Central memory CD8-positive, alpha-beta T cell (primary cell): ENCODE data around the gene HTR2B.
"Not testable (repeated sequence)": the region's sequence is repeated elsewhere in the genome, so short reads cannot be mapped to it uniquely, and the experiment has no call there.

Experiments used
- ATAC-seq: fragments of 150-1000 bp; cut with Tn5 transposase; replicated peaks from 2 replicates; pipeline ENCODE4 v1.10.0; 2022; ENCODE audit warnings: mild to moderate bottlenecking, moderate FRiP score, moderate number of reproducible peaks; ENCODE audit not compliant: poor library complexity, severe bottlenecking; ENCODE audit errors: extremely low read depth
- DNase-seq, 2 donors: peaks; one replicate each; pipeline ENCODE4 v3.0.0; 2021; ENCODE audit warnings: low spot score in 2 of 2
- H3K27ac Mint-ChIP-seq: one replicate; pipeline ENCODE4 v1.8.0; 2022; ENCODE audit warnings: low read depth, mild to moderate bottlenecking, moderate library complexity, mixed read lengths
- H3K27me3 Mint-ChIP-seq: one replicate; pipeline ENCODE4 v1.8.0; 2022; ENCODE audit warnings: mixed read lengths
- H3K36me3 Mint-ChIP-seq: one replicate; pipeline ENCODE4 v1.8.0; 2022; ENCODE audit warnings: mild to moderate bottlenecking, moderate library complexity, mixed read lengths; ENCODE audit not compliant: insufficient read depth
- H3K4me1 Mint-ChIP-seq: one replicate; pipeline ENCODE4 v1.8.0; 2022; ENCODE audit warnings: mixed read lengths
- H3K4me3 Mint-ChIP-seq: one replicate; pipeline ENCODE4 v1.8.0; 2022; ENCODE audit warnings: mild to moderate bottlenecking, moderate library complexity, mixed read lengths
- H3K9me3 Mint-ChIP-seq: one replicate; pipeline ENCODE4 v1.8.0; 2022; ENCODE audit warnings: mixed read lengths

Gene HTR2B

DNA sequence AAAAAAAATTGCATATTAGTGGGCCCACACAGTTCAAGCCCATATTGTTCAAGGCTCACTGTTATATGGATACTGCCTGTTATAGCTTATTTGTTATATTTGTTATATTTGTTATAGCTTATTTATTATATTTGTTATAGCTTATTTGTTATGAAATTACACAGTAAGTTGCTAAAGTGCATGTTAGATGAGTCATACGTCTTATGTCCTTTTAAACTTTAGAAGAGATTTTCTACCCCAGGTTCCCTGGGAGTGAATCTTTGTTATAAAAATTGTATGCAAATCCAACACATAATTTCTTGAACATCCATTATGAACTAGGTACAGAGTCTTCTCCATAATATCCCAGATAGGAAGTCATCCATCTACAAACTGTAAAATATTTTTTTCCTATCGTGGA is 22.1 kb downstream of the HTR2B start:
- H3K36me3 Mint-ChIP-seq: peaks cover 10% of the 10 kb centered on the region
- ATAC-seq: no peak
- no peak for DNase-seq
- H3K4me3 Mint-ChIP-seq: no peak overlapping the region
- no peaks in the 10 kb centered on the region for H3K27me3 Mint-ChIP-seq
- no peaks in the 10 kb centered on the region for H3K4me1 Mint-ChIP-seq
- H3K27ac Mint-ChIP-seq: no peak overlapping the region
- peaks cover 17% of the 10 kb centered on the region for H3K9me3 Mint-ChIP-seq

DNA sequence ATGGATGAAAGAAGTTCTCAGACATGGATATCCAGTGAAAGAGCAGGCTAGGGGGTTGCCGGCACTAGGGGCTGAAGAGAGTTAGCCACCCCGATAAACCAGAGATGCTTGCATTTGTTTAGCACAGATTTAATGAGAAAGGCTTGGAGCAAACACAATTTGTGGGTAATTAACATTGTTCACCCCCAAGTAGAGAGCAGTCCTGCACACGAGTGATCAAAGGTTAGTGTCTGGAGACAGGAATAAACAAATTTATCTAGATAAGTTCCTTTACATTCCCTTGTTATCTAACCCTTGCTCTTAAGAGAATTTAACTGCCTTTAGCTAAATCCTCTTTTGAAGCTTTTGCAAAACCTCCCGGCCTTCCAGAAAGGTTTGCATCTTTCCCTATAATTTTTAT is 23.9 kb downstream of the HTR2B start:
- no peak for ATAC-seq
- no peak for DNase-seq
- H3K4me3 Mint-ChIP-seq: no peak overlapping the region
- peaks cover 8% of the 10 kb centered on the region for H3K36me3 Mint-ChIP-seq
- H3K4me1 Mint-ChIP-seq: peaks cover 5% of the 10 kb centered on the region
- H3K27me3 Mint-ChIP-seq: no peaks in the 10 kb centered on the region
- H3K9me3 Mint-ChIP-seq: peaks cover 17% of the 10 kb centered on the region
- no peak overlapping the region for H3K27ac Mint-ChIP-seq

GRCh38 chr2:231100321-231100720 is 24.5 kb downstream of the HTR2B start:
- not testable (repeated sequence) for DNase-seq, H3K4me1 Mint-ChIP-seq, H3K4me3 Mint-ChIP-seq, H3K36me3 Mint-ChIP-seq, H3K27ac Mint-ChIP-seq, ATAC-seq, H3K27me3 Mint-ChIP-seq
- H3K9me3 Mint-ChIP-seq: peaks cover 17% of the 10 kb centered on the region

GRCh38 chr2:231099918-231100317 is 24.9 kb downstream of the HTR2B start:
- Mint-ChIP-seq H3K36me3 (peaks cover 9% of the 10 kb centered on the region), H3K27me3 (no peaks in the 10 kb centered on the region), H3K4me1 (peaks cover 5% of the 10 kb centered on the region), H3K4me3 (no peak overlapping the region), H3K9me3 (peaks cover 17% of the 10 kb centered on the region), H3K27ac (no peak overlapping the region)
- ATAC-seq: no peak
- DNase-seq: no peak

- ATAC-seq (no peak), DNase-seq (no peak)
- peaks cover 5% of the 10 kb centered on the region for H3K4me1 Mint-ChIP-seq
- no peak overlapping the region for H3K27ac Mint-ChIP-seq
- H3K36me3 Mint-ChIP-seq: peaks cover 13% of the 10 kb centered on the region
- no peak overlapping the region for H3K4me3 Mint-ChIP-seq
- H3K27me3 Mint-ChIP-seq: no peaks in the 10 kb centered on the region
- H3K9me3 Mint-ChIP-seq: peaks cover 12% of the 10 kb centered on the region
Observed at GRCh38 chr2:231094736-231095346, 30.0 kb downstream of the HTR2B start.

GRCh38 chr2:231093933-231094332 is 30.9 kb downstream of the HTR2B start:
- no peak overlapping the region for H3K27ac Mint-ChIP-seq
- H3K9me3 Mint-ChIP-seq: peaks cover 10% of the 10 kb centered on the region
- H3K27me3 Mint-ChIP-seq: no peaks in the 10 kb centered on the region
- peaks cover 16% of the 10 kb centered on the region for H3K36me3 Mint-ChIP-seq
- peaks cover 5% of the 10 kb centered on the region for H3K4me1 Mint-ChIP-seq
- H3K4me3 Mint-ChIP-seq: no peak overlapping the region
- ATAC-seq: no peak
- no peak for DNase-seq

DNA sequence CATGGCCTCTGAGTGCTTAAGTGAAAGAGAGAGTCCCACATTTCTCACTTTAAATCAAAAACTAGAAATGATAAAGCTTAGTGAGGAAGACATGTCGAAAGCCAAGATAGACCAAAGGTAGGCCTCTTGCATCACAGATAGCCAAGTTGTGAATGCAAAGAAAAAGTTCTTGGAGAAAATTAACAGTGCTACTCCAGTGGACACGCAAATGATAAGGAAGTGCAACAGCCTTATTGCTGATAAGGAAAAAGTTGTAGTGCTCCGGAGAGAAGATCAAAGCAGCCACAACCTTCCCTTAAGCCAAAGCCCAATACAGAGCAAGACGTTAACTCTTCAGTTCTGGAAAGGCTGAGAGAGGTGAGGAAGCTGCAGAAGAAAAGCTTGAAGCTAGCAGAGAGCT is 36.1 kb downstream of the HTR2B start:
- no peak for DNase-seq
- Mint-ChIP-seq H3K27ac (no peak overlapping the region), H3K36me3 (peaks cover 40% of the 10 kb centered on the region), H3K27me3 (no peaks in the 10 kb centered on the region), H3K4me3 (no peak overlapping the region), H3K9me3 (no peaks in the 10 kb centered on the region), H3K4me1 (no peaks in the 10 kb centered on the region)
- no peak for ATAC-seq

DNA sequence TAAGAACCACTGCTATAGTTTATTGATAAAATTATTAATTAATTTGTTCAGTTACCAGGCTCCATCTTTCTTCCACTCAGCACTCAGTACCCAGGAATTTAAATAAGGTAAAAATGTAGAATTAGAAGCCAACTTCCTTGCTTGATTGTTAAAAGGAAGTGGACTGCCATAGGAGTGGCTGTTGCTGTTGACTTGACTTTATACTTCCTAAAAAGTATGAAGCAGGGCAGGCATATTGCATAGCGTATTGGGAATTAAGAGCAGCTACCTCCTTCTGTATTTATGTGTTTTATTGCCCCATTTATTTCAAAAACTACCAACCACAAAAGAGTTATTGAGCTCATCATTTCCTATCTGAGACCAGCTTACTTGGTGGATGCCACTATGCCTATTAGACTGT is 40.3 kb downstream of the HTR2B start:
- H3K27me3 Mint-ChIP-seq: no peaks in the 10 kb centered on the region
- DNase-seq (no peak), ATAC-seq (no peak)
- no peaks in the 10 kb centered on the region for H3K4me1 Mint-ChIP-seq
- H3K36me3 Mint-ChIP-seq: peaks cover 57% of the 10 kb centered on the region
- H3K27ac Mint-ChIP-seq: no peak overlapping the region
- H3K4me3 Mint-ChIP-seq: no peak overlapping the region
- H3K9me3 Mint-ChIP-seq: no peaks in the 10 kb centered on the region

DNA sequence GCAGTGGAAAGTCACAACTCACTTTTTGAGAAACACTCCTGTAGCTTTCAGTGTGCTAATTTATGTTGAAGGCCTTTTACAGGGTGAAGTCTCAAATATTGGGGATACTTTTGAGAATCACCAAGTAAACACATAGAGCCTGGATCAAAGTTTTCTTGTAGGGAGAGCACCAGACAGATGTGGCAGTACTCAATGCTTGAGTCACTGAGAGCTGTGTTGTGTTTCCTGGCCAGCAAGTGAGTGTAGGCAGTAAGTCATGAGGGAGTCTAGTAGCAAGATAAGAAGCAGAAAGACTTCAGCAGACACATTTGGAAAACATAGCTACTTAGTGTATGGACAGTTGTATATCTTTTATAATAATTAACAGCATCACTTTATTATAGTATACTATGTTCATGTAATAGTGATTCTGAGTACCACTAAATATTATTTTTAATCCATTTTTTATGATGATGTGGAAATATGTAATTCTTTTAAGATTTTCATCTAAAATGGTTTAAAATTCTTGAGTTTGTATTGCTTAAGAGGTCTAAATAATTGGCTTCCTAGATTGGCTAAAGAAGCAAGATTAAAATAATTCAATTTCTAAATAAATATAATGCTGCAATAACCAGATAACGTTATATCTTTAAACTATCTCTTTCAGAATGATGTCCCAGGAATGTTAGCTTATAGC is 55.3 kb downstream of the HTR2B start:
- no peak for ATAC-seq
- no peak overlapping the region for H3K27ac Mint-ChIP-seq

DNA sequence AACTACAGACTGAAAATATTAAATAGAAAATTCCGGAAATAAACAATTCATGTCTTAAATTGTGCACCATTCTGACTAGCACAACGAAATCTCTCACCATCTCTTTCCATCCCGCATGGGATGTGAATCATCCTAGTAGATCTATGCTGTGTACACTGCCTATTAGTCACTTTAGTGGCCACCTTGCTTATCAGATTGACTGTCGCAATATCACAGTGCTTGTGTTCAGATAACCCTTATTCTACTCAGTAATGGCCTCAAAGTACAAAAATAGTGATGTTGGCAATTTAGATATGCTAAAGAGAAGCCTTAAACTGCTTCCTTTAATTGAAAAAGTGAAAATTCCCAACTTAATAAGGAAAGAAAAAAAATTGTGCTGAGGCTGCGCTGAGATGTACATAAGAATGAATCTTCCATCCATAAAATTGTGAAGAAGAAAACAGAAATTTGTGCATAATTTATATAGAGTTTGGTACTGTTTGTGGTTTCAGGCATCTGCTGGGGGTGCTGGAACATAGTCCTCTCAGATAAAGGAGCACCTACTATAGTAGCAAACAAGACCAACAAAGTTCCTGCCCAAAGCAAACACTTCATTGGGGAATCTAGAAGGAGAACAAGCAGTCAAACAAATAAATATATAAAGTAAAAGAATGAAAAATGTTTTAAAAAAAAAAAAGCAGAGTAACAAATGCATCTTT is 56.2 kb downstream of the HTR2B start:
- Mint-ChIP-seq H3K9me3 (no peaks in the 10 kb centered on the region), H3K4me3 (no peak overlapping the region), H3K4me1 (peaks cover 12% of the 10 kb centered on the region), H3K36me3 (peaks cover 41% of the 10 kb centered on the region), H3K27ac (no peak overlapping the region), H3K27me3 (no peaks in the 10 kb centered on the region)
- DNase-seq (no peak), ATAC-seq (no peak)

More for the DNA sequence above, 55.3 kb downstream of the HTR2B start:
- Mint-ChIP-seq H3K9me3 (no peaks in the 10 kb centered on the region), H3K4me3 (no peak overlapping the region), H3K27me3 (no peaks in the 10 kb centered on the region), H3K36me3 (peaks cover 38% of the 10 kb centered on the region), H3K4me1 (peaks cover 12% of the 10 kb centered on the region)
- no peak for DNase-seq

DNA sequence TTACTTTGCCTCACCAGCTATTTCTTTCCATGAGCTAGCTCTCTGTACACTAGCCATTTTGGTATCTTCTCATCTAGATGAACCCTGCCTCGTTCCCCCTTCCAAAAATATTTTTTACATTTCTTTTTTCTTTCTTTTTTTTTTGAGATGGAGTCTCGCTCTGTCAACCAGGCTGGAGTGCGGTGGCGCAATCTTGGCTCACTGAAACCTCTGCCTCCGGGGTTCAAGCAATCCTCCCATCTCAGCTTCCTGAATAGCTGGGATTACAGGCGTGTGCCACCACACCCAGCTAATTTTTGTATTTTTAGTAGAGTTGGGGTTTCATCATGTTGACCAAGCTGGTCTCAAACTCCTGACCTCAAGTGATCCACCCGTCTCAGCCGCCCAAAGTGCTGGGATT is 57.3 kb downstream of the HTR2B start:
- H3K36me3 Mint-ChIP-seq: peaks cover 43% of the 10 kb centered on the region
- ATAC-seq, H3K9me3 Mint-ChIP-seq, H3K4me3 Mint-ChIP-seq, H3K27ac Mint-ChIP-seq, DNase-seq, H3K27me3 Mint-ChIP-seq: not testable (repeated sequence)
- peaks cover 16% of the 10 kb centered on the region for H3K4me1 Mint-ChIP-seq

DNA sequence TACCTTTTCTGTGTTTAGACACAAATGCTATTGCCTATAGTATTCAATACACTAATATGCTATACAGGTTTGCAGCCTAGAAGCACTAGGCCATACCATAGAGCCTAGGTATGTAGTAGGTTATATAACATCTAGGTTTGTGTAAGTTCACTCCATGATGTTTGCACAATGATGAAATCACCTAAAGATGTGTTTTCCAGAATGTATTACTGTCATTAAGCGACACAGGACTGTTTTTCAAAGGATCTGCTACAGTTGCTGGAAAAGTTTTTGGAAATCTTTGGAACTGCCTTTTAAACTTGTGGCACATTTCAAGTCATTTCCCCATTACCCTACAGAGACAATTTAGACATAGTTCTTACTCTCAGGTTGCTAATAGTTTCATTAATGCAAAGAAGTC is 58.9 kb downstream of the HTR2B start:
- no peak overlapping the region for H3K4me3 Mint-ChIP-seq
- H3K27ac Mint-ChIP-seq: no peak overlapping the region
- peaks cover 16% of the 10 kb centered on the region for H3K4me1 Mint-ChIP-seq
- peaks cover 46% of the 10 kb centered on the region for H3K36me3 Mint-ChIP-seq
- no peak for ATAC-seq
- H3K27me3 Mint-ChIP-seq: no peaks in the 10 kb centered on the region
- no peak for DNase-seq
- H3K9me3 Mint-ChIP-seq: no peaks in the 10 kb centered on the region

DNA sequence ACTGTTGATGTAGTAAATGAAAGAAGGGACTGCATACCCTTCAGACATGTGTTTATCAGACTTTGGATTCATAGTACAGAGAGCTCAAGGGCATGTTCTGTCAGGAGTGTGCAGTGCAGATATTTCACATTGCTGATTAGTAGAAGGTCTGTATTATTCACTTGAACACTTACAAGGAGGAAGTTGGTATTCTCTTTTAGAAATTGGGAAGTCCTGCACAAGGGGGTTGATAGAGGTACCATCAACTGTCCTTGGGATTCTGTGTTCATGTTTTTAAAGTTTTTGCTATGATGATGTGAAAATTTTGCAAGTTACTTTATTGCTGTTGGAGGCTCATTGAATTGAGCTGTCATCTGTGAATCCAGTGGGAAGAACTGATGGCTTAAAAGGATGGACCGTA is 61.5 kb downstream of the HTR2B start:
- no peaks in the 10 kb centered on the region for H3K9me3 Mint-ChIP-seq
- no peak overlapping the region for H3K4me3 Mint-ChIP-seq
- no peaks in the 10 kb centered on the region for H3K27me3 Mint-ChIP-seq
- no peak for ATAC-seq
- no peak for DNase-seq
- peaks cover 33% of the 10 kb centered on the region for H3K4me1 Mint-ChIP-seq
- H3K27ac Mint-ChIP-seq: no peak overlapping the region
- peaks cover 41% of the 10 kb centered on the region for H3K36me3 Mint-ChIP-seq
